Fibroblast of pulmonary artery (primary cell): ENCODE results near the gene CREB5.
"Not testable (repeated sequence)": the region's sequence is repeated elsewhere in the genome, so short reads cannot be mapped to it uniquely, and the experiment has no call there.

Experiments
- DNase-seq: peaks from one replicate; pipeline ENCODE4 v3.0.0-alpha.2; 2010; ENCODE audit warnings: low read depth
- H3K4me3 ChIP-seq: replicated peaks from 2 replicates; pipeline ENCODE4 v1.5.1; 2011; ENCODE audit warnings: low read depth, mild to moderate bottlenecking, control low read depth, low read length, moderate library complexity
- TF ChIP-seq, protein P1 (sequence below): IDR thresholded peaks from 2 replicates; pipeline ENCODE4 v1.5.1; 2011; ENCODE audit warnings: mild to moderate bottlenecking, control low read depth, low read length, inconsistent platforms; ENCODE audit errors: missing control alignments

The CREB5 gene

DNA sequence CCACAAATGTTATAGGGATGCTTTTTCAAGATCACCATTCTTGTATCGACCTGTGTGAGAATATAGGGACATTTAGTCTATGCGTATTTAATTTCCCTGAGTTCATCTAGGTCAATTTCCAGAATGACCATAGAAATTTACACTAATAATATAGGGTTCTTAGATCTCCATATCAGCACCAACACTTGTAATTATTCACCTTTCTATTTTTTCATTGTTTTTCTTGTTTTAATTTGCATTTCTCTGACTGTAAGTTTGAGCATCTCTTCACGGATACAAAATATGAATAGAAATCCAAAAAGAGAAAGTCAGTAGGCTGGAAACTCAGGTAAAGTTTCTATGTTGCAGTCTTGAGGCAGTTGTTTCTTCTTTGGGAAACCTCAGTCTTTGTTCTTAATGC is 134.8 kb downstream of the CREB5 start:
- no peak for DNase-seq
- no peak overlapping the region for H3K4me3 ChIP-seq
- TF ChIP-seq, protein P1, sequence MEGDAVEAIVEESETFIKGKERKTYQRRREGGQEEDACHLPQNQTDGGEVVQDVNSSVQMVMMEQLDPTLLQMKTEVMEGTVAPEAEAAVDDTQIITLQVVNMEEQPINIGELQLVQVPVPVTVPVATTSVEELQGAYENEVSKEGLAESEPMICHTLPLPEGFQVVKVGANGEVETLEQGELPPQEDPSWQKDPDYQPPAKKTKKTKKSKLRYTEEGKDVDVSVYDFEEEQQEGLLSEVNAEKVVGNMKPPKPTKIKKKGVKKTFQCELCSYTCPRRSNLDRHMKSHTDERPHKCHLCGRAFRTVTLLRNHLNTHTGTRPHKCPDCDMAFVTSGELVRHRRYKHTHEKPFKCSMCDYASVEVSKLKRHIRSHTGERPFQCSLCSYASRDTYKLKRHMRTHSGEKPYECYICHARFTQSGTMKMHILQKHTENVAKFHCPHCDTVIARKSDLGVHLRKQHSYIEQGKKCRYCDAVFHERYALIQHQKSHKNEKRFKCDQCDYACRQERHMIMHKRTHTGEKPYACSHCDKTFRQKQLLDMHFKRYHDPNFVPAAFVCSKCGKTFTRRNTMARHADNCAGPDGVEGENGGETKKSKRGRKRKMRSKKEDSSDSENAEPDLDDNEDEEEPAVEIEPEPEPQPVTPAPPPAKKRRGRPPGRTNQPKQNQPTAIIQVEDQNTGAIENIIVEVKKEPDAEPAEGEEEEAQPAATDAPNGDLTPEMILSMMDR = no peak

DNA sequence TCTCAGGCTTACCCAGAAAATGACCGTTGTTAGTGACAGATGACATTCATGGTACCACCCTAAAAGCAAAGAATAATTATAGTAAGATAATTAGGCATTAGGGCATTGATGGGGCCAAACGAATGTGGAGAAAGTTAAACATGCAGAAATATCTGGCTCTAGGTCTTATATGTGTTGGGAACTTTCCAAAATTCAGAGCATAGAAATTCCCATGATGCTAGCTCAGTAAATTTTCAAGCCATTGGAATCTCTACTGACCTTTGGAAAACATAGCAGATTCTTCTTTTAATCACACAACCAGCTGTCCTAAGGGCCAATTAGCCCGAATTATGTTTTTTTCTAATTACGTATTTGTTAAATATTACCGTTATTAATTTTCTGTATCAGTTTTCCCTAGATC is 136.1 kb downstream of the CREB5 start:
- DNase-seq = no peak
- H3K4me3 ChIP-seq = no peak overlapping the region
- TF ChIP-seq, protein P1 = no peak

GRCh38 chr7:28549998-28550397 is 137.7 kb downstream of the CREB5 start:
- TF ChIP-seq, protein P1 = no peak
- no peak overlapping the region for H3K4me3 ChIP-seq
- DNase-seq = no peak

GRCh38 chr7:28550580-28551186 is 138.4 kb downstream of the CREB5 start:
- no peak overlapping the region for H3K4me3 ChIP-seq
- TF ChIP-seq, protein P1 = no peak

DNA sequence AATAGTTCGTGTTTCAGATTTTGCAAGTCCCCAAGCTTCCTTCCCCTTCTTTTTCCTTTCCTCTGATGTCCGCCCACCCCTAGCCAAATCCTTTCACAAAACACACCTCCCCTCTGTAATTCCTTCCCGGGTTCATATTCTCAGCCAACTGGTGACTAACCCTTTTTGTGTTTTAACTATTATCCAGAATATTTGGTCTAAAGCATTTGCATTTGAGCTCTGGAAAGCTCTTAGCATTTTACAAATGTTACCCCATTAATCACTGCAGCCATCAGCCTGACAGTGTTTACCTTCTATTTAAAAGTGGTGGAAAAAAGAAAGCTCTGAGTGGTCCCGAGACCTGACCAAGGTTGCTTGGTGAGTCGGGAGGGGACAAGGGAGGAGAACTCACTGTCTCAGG is 139.0 kb downstream of the CREB5 start:
- no peak for DNase-seq
- H3K4me3 ChIP-seq = no peak overlapping the region
- TF ChIP-seq, protein P1 = no peak

More at GRCh38 chr7:28550580-28551186, 138.4 kb downstream of the CREB5 start:
- no peak for DNase-seq

GRCh38 chr7:28551766-28552165 is 139.4 kb downstream of the CREB5 start:
- H3K4me3 ChIP-seq, DNase-seq: not testable (repeated sequence)

DNA sequence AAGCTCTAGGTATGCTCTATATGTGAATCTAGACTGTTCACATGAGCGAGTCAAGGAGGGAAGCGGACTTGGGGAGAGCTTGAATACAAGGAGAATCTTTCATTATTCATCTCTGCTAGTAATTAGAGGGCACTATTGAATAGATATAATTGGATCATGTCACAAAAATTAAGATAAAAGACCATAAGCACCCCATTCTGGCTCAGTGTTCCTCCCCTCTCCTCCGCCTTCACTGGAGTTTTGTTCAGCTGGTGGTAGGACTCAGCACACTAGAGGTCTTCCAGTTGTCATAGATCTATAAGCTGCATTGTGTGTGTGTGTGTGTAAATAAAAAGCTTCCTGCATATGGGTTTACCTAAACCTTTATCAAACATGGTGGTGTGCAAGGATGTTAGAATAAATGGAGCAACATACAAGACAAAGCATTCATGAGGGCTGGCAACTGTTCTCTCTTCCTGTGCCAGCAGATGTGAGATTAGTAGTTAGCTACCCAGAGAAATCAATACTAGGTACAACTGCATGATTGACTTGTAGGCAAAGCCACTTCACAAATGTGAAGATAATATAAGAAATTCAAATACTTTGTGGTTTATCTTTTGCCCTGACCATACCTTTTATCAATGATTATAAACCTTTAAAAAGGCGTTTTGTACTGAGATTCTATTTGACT is 142.6 kb downstream of the CREB5 start:
- no peak for DNase-seq
- H3K4me3 ChIP-seq = no peak overlapping the region
- TF ChIP-seq, protein P1 = no peak
